NCI-H345 treated with DMSO at 0.1 percent for 48 hours (cell line): Measurements from ENCODE around the gene SRPX.

Source experiments
- DNase-seq: peaks from one replicate; lab custom pipeline; 2025; ENCODE audit not compliant: unreplicated experiment; lab: John Stamatoyannopoulos, UW

The SRPX gene, protein sequence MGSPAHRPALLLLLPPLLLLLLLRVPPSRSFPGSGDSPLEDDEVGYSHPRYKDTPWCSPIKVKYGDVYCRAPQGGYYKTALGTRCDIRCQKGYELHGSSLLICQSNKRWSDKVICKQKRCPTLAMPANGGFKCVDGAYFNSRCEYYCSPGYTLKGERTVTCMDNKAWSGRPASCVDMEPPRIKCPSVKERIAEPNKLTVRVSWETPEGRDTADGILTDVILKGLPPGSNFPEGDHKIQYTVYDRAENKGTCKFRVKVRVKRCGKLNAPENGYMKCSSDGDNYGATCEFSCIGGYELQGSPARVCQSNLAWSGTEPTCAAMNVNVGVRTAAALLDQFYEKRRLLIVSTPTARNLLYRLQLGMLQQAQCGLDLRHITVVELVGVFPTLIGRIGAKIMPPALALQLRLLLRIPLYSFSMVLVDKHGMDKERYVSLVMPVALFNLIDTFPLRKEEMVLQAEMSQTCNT

GRCh38 chrX:38220415-38221390 lies at the start of gene SRPX:
SRPX (minus strand) TSS chrX:38220871; CDS start chrX:38220792, 79 bp downstream.
- DNase-seq = no peak

- no peak for DNase-seq
Measured at GRCh38 chrX:38268011-38268410, 47.3 kb upstream of the SRPX start.

DNA sequence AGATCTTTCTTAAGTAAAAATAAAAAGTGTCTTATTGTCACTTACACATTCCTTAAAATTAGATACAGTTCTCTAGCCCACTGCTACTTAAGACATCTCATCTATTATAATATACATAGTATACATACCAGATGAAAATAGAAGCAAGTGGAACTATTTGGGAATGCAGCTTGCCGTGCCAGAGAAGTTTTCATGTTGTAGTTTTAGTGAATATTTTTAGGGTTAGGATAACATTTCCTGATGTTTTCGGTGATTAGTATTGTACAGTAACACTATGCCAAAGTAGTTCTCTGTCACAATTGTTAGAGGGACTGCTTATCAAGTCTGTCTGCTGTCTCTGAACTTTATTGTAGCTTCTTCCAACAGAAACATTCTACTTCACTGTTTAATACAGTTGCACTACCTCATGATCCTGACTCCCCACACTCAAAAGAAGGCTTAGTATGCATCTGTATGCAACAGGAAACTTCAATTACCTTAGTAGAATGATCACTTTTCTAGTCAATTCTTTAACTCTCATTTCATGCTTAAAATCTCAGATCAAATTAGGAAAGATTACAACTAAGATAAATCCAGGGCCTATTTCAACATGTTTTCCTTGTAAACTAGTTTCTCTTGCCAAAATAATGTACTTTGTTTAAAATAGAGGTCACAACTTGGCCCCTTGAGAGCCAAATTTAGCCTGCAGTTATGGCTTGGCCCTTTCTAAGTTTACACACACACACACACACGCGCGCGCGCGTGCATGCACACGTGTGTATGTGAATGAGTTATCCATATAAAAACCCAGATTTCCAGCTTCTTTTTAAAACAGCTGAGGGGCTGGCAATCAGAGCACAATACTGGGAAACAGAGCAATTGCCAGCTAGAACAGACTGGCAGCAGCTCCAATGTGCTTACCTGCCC lies 42.3 kb upstream of the SRPX start:
- DNase-seq = no peak

DNA sequence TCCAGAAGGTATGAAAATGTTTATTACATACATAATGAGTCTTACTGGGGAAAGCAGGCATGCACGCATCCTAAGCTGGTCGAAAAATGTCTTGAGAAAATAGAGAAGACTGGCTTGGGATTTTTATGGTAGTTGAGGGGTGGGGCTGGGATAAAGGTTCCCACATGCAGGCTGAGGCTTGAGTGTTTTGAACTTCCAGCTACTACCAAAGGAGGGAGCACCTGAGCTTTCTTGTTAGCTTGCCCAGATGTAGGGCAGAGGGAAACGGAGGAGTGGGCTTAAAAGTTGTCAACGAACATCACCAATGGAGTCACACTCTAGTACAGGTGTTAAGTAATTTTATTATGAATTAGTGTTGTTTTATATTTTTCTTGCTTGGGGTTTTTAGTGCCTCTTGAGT lies 39.6 kb upstream of the SRPX start:
- DNase-seq = no peak

DNA sequence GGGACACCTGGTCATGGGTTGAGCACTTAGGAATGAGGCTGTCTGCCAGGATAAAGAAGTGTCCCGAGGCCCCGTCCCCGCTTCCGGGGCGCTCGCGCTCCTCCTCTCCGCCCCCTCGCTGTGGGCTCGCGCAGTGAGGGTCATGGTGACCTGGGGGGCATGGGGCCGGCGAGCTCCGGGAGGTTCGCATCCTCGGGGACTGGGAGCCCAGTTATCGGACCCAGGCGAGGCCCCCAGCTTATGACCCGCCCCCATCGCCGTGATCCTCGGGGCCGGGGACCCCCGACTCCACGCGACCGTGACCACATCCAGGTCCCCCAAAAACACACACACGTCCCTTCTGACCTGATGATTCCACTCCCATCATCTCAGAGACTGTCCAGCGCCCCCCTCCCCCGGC lies 35.3 kb upstream of the SRPX start:
- DNase-seq = no peak

- DNase-seq = no peak
Measured at GRCh38 chrX:38249965-38250364, 29.3 kb upstream of the SRPX start.

DNA sequence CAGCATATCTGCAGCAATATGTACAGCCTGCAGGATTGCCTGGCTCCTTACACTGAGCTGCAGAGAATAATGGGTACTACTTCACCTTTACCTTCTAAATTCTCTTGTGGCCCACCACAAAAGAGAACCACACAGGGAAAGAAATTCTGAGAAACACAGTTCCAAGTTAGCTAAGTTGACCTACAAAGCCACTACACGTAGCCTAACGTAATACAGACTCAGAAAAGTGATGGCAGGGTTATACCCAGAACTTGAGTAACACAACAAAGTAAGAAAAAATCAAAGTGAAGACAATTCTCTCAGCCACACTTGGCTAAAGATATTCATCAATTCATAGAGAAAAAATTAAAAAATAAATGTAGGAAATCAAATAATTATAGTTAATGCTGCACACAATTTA lies 26.4 kb upstream of the SRPX start:
- DNase-seq = no peak

GRCh38 chrX:38240541-38240940 lies 19.9 kb upstream of the SRPX start:
- no peak for DNase-seq

- DNase-seq = no peak
Measured at GRCh38 chrX:38236901-38237615, 16.4 kb upstream of the SRPX start.

DNA sequence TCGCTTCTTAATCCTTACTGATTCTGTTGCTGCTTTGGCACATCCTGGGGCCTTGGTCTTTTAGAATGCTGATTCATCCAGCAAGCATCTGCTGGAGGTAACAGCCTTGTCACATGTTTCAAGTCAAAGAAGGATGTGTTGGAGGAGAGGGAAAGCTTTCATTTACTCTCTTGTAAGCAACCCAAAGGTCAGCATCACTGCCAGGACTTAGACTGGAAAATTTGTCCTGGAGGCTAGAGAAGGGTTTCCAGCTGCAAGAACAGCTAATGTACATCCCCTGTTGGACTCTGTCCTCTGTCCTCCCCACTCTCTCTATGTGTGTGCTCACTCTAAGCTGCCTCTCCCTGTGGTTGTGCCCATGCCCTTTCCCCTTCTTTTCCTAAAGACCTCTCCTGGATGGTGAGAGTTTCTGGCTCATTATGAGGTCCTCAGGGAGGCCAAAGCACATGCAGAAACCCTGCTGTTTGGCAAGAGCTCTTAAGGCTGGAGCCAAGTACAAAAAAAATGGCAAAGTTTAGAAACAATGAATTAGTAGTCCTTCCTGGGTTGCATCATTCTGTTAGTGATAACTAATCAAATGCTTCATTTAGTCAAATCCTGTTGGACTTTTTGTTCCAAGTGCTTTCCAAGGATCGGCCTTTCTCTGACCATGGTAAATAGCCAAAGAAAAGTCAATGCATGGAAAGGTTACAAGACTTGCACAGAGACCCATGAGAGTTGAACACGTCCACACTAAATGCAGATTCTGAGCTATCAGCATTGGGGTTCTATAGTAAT lies 13.4 kb upstream of the SRPX start:
- no peak for DNase-seq

DNA sequence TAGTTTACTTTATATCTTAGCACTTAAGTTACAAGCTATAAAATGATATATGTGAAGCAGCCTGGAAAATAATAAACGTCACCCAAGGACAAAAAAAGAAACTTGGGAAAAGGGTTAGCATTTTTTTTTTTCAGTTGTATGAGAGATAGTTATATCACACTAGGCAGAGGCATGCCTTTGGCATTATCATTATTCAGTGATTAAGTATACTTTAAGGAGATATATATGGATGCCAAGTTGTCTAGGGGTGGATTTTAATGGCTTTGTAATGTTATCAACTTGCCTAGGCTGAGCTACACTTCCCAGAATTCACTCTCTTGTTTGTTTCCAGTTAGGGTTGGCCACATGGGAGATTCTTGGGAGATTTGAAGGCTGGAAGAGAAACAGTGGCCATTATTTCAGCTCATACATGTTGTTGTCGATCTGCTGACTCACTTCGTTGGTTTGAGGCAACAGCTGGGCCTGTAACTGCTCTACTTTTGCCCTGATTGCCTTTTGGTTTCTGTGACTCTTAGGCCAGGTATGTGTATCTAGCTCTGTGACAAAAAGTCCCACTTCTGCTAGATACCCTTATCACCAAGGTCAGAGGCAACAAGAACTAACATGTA lies 11.5 kb upstream of the SRPX start:
- DNase-seq = no peak

DNA sequence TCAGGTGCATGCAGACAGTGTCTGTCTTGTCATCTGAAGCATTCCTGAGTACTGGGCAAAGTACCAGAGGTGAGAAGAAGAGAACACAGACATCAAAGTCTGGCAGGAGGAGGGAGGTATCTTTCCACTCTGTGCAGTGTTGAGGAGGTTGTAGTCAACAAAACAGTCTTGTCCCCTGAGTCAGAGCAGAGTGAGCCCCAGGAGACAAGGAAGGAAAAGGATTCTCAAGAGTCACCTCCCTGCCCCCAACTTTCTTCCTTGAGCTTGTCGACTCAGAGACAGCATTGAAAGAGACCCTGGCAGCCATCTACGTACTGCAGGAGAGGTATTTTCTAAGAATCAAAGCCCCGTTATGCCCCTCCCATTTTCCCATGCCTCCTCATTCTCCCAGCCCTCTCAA lies 4.4 kb upstream of the SRPX start:
- DNase-seq = no peak

DNA sequence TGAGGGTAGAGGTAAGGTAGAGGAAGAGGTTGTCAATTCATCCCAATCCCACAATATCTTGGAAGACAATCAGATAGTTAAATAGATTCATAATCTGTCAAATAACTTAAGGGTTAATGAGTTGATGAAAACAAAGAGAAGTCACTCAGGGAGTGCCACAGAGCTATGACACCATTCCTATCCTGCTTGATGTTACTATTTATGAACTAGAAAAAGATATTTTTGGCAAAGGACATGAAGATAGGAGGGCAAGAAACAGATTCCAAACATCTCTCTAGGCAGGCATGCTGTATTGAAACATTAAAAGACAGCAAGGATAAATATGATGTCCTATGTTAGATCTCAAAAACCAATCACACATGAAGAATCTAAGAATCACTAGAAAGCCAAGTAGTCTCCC lies 3.5 kb upstream of the SRPX start:
- DNase-seq = no peak

DNA sequence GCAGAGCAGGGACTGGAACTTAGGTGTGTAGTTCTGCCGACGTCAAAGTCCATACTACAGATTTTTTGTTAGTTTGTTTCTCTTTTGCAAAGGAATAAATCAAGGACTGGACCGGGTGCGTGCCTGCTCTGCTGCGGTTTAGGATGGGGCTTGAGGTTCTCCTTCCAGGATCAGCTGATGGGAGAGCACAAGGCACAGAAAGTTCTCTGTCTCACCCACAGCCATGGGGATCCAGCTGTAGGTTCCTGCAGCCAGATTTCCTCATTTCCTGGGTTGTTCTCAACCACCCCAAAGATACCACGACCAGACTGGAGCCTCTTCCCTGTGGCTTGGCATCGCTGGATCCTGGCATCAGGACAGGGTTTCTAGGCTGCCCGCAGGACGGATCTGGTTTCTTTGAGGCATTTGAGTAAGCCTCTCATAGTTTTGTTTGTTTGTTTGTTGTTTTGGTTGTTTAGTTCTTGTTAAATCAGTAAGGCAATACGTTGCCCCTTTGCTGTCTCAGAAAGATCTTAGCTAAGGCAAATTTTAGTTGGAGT lies 789 bp upstream of the SRPX start:
- DNase-seq = no peak

- no peak for DNase-seq
Measured at GRCh38 chrX:38220024-38220414, 652 bp downstream of the SRPX start.

DNA sequence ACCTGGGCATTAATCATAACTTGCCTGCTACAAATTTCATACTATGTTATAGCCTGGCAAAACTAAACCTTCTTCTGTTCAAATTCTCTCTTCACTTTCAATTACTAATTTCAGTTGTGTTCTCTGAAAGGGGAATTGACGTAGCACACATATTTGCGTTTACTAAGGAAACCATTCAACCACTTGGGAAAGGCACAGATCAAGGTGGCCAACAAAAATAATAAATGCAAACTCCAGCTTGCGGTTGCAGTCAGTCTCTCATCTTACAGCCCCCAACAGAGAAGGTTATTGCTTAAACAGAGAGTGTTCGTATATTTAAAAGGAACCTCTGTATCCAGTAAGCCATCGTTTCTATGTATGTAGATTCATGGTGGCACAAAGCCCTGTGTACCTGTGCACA lies 4.0 kb downstream of the SRPX start:
- DNase-seq = no peak

GRCh38 chrX:38214551-38215531 lies 5.8 kb downstream of the SRPX start:
- DNase-seq = no peak

GRCh38 chrX:38214044-38214443 lies 6.6 kb downstream of the SRPX start:
- no peak for DNase-seq
